GM10847 (cell line): ENCODE measurements around the gene POU3F1.
A peak's percentile ranks its signal among the peaks of the same experiment; 100 is the strongest.

Experiments used
- POLR2A ChIP-seq: IDR thresholded peaks from 2 replicates; pipeline ENCODE4 v1.6.1; 2011; ENCODE audit not compliant: insufficient read length; ENCODE audit errors: extremely low read depth

POU3F1 gene

GRCh38 chr1:38046333-38046883 lies at the start of gene POU3F1:
TSS of gene POU3F1 (minus strand) at chr1:38046793. CDS start at chr1:38046743, 50 bp downstream.
- TF ChIP-seq POLR2A: peak; percentile 49

- no peak for TF ChIP-seq POLR2A
Observed at GRCh38 chr1:38095454-38095931, 48.9 kb upstream of the POU3F1 start.

GRCh38 chr1:38094711-38095290 lies 48.2 kb upstream of the POU3F1 start:
- no peak for TF ChIP-seq POLR2A

GRCh38 chr1:38093569-38094520 lies 47.3 kb upstream of the POU3F1 start:
- TF ChIP-seq POLR2A: no peak

GRCh38 chr1:38092256-38092655 lies 45.7 kb upstream of the POU3F1 start:
- no peak for TF ChIP-seq POLR2A

- no peak for TF ChIP-seq POLR2A
Observed at GRCh38 chr1:38090796-38091195, 44.2 kb upstream of the POU3F1 start.

- no peak for TF ChIP-seq POLR2A
Observed at GRCh38 chr1:38089712-38090360, 43.2 kb upstream of the POU3F1 start.

GRCh38 chr1:38088791-38089190 lies 42.2 kb upstream of the POU3F1 start:
- TF ChIP-seq POLR2A: no peak

GRCh38 chr1:38088366-38088765 lies 41.8 kb upstream of the POU3F1 start:
- TF ChIP-seq POLR2A: no peak

GRCh38 chr1:38087676-38088075 lies 41.1 kb upstream of the POU3F1 start:
- no peak for TF ChIP-seq POLR2A

GRCh38 chr1:38085666-38086330 lies 39.2 kb upstream of the POU3F1 start:
- TF ChIP-seq POLR2A: no peak

- TF ChIP-seq POLR2A: no peak
Observed at GRCh38 chr1:38084700-38085099, 38.1 kb upstream of the POU3F1 start.

- TF ChIP-seq POLR2A: no peak
Observed at GRCh38 chr1:38084113-38084512, 37.5 kb upstream of the POU3F1 start.

- no peak for TF ChIP-seq POLR2A
Observed at GRCh38 chr1:38083541-38083940, 36.9 kb upstream of the POU3F1 start.

GRCh38 chr1:38082769-38083263 lies 36.2 kb upstream of the POU3F1 start:
- TF ChIP-seq POLR2A: no peak
